Activated CD4-positive, alpha-beta memory T cell treated with anti-CD3 and anti-CD28 coated beads for 36 hours (primary cell): ENCODE data around the gene IMPA2. TPM values are rescaled to one million over a fixed set of nuclear protein-coding genes. Genes with fewer than 3 reads are reported as not detected.
"Not testable (repeated sequence)": the region's sequence is repeated elsewhere in the genome, so short reads cannot be mapped to it uniquely, and the experiment has no call there.

Experiments
- CTCF ChIA-PET: fragments of 350-600 bp; sonication (Branson Sonifier 250); formaldehyde crosslinking; loops from one replicate; lab custom pipeline; 2021; ENCODE audit warnings: antibody characterized with exemption, inconsistent platforms; lab: Charles Lee
- POLR2A ChIA-PET: fragments of 350-600 bp; sonication (Branson Sonifier 250); formaldehyde crosslinking; loops from one replicate; lab custom pipeline; 2021; ENCODE audit warnings: antibody characterized with exemption; lab: Charles Lee
- DNase-seq: peaks from one replicate; pipeline ENCODE4 v3.0.0-alpha.2; 2020
- H3K27ac Mint-ChIP-seq: one replicate; pipeline ENCODE4 v1.8.0; 2021; ENCODE audit warnings: mixed read lengths
- H3K27me3 Mint-ChIP-seq: one replicate; pipeline ENCODE4 v1.8.0; 2021; ENCODE audit warnings: mixed read lengths
- H3K36me3 Mint-ChIP-seq: one replicate; pipeline ENCODE4 v1.8.0; 2021; ENCODE audit warnings: mixed read lengths
- H3K4me1 Mint-ChIP-seq: one replicate; pipeline ENCODE4 v1.8.0; 2021; ENCODE audit warnings: low read depth, mixed read lengths
- H3K4me3 Mint-ChIP-seq: one replicate; pipeline ENCODE4 v1.8.0; 2021; ENCODE audit warnings: mild to moderate bottlenecking, mixed read lengths
- H3K9me3 Mint-ChIP-seq: one replicate; pipeline ENCODE4 v1.8.0; 2021; ENCODE audit warnings: mixed read lengths
- intact Hi-C: fragments of 100-400 bp; cut with micrococcal nuclease; formaldehyde crosslinking; loops from one replicate; pipeline ENCODE4 v1.15.1; 2023
- total RNA-seq, 2 experiments: library from RNA; stranded (reverse); gene quantifications; one replicate each; pipeline ENCODE4 v1.2.3, GENCODE V29; 2021

Gene IMPA2
- total RNA-seq, 2 experiments from 2014 or later, result 20.3 to 21.6 TPM

DNA sequence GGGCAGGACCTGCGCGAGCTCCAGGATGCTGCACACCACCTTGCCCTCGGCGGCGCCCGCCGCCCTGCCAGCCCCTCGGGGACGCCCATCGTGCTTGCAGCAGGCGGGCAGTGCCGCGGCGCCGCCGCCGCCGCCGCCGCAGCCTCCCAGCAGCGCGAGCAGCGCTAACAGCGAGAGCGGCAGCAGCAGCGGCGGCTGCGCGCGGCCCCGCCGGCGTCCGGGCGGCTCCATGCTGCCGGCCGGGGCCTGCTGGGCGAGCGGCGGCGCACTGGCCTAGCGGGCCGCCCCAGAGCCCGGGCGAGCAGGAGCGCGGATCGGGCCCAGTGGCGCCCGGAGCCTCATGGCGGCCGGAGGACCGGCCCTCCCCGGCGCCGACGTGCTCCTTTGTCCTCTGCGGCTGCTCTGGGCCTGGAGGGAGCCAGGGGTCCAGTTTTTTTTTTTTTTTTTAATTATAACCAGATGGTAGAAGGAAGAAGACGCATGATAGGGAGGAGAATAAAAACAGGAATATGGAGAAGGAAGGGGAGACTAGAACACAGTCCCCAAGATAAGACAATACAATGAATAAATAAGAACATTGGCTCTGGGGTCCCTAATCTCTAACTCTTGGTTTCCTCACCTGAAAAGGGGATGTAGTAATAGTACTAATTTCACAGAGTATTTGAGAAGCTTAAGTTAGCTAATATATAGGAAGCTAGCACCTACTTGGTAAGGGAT is 95.3 kb downstream of the IMPA2 start:
- POLR2A ChIA-PET, result no interaction called here
- no peak for DNase-seq
- H3K27ac Mint-ChIP-seq, result no peak overlapping the region

DNA sequence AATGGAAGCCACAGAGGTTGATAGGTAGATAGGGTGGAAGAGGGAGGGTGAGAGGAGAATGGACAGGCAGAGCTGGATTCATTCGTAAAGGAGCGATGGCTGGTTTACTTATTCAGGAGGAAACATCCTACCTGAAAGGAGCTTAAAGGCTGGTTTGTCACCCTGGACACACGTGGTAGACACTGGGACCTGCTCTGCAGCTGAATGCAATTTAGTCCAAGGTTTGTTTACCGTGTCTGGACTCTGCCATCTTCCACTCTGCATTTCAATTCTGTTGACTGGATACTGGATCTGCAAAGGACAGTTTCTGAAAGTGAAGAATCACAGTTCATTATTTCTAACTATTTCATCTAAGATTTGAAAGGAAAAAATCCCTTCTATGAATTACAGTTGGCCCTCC is 96.7 kb downstream of the IMPA2 start:
- H3K27ac Mint-ChIP-seq, H3K9me3 Mint-ChIP-seq, intact Hi-C loops, H3K4me1 Mint-ChIP-seq, POLR2A ChIA-PET, DNase-seq, H3K4me3 Mint-ChIP-seq, H3K36me3 Mint-ChIP-seq, CTCF ChIA-PET: not testable (repeated sequence)
- H3K27me3 Mint-ChIP-seq, result peaks cover 15% of the 10 kb centered on the region

More for the DNA sequence above, 95.3 kb downstream of the IMPA2 start:
- H3K27me3 Mint-ChIP-seq, result peaks cover 15% of the 10 kb centered on the region
- no peaks in the 10 kb centered on the region for H3K9me3 Mint-ChIP-seq
- intact Hi-C loops, result no loop called here
- H3K4me3 Mint-ChIP-seq, result no peak overlapping the region
- CTCF ChIA-PET, result no interaction called here
- no peaks in the 10 kb centered on the region for H3K36me3 Mint-ChIP-seq
- H3K4me1 Mint-ChIP-seq, result no peaks in the 10 kb centered on the region

- POLR2A ChIA-PET, result no interaction called here
- Mint-ChIP-seq H3K4me1 (no peaks in the 10 kb centered on the region), H3K4me3 (no peak overlapping the region), H3K27me3 (peaks cover 11% of the 10 kb centered on the region), H3K36me3 (no peaks in the 10 kb centered on the region), H3K27ac (no peak overlapping the region), H3K9me3 (no peaks in the 10 kb centered on the region)
- CTCF ChIA-PET, result no interaction called here
- no peak for DNase-seq
- intact Hi-C loops, result no loop called here
Observed at GRCh38 chr18:12079491-12080237, 98.4 kb downstream of the IMPA2 start.

Other genes starting within 250 kb of the IMPA2 start
- 10 to 100 TPM; 21.2 to 22.0 TPM for gene CHMP1B, start 130.1 kb upstream of the IMPA2 start, total RNA-seq
- gene MPPE1, start 73.2 kb upstream of the IMPA2 start, total RNA-seq, result 10 to 100 TPM; 34.0 to 35.4 TPM
- not detected for gene ANKRD62, start 112.3 kb downstream of the IMPA2 start, total RNA-seq